Breast epithelium (tissue), 3 donors: ENCODE data around the gene ZHX3.

Experiments
- POLR2A ChIP-seq: fragments of 450-650 bp; IDR thresholded peaks from one replicate; pipeline ENCODE4 v1.6.1; 2016; ENCODE audit warnings: antibody characterized with exemption, mild to moderate bottlenecking, moderate library complexity
- POLR2AphosphoS5 ChIP-seq, 3 donors: sonication (generic); formaldehyde crosslinking; IDR thresholded peaks; one replicate each; pipeline ENCODE4 v1.6.1; 2017; ENCODE audit warnings: antibody characterized with exemption in 3 of 3
- TF ChIP-seq, protein P1 (sequence below), 3 donors: fragments of 450-650 bp; IDR thresholded peaks; one replicate each; pipeline ENCODE4 v1.5.1; 2016 to 2017; ENCODE audit warnings: antibody characterized with exemption in 3 of 3, mild to moderate bottlenecking in 3 of 3, moderate library complexity in 3 of 3

DNA sequence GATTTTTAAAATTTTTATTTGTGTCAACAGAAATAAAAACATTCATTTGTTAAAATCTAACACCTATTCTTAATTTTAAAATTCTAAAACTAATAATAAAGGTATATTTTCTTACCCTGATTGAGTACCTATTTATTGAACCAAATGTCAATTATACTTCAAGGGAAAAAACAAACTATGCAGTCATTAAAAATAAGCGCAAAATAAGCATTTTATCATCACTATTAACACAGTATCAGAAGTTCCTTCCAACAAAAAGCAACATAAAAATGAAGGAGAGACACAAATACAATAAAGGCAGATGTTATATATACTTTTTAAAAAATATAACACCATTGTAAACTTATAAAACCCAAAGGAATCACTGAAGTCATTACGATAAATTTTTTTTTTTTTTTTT lies 52.7 kb downstream of the ZHX3 start:
- TF ChIP-seq POLR2A: no peak
- TF ChIP-seq, protein P1, sequence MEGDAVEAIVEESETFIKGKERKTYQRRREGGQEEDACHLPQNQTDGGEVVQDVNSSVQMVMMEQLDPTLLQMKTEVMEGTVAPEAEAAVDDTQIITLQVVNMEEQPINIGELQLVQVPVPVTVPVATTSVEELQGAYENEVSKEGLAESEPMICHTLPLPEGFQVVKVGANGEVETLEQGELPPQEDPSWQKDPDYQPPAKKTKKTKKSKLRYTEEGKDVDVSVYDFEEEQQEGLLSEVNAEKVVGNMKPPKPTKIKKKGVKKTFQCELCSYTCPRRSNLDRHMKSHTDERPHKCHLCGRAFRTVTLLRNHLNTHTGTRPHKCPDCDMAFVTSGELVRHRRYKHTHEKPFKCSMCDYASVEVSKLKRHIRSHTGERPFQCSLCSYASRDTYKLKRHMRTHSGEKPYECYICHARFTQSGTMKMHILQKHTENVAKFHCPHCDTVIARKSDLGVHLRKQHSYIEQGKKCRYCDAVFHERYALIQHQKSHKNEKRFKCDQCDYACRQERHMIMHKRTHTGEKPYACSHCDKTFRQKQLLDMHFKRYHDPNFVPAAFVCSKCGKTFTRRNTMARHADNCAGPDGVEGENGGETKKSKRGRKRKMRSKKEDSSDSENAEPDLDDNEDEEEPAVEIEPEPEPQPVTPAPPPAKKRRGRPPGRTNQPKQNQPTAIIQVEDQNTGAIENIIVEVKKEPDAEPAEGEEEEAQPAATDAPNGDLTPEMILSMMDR (IDR thresholded peaks at IDR 0.05): no peak
- TF ChIP-seq POLR2AphosphoS5 (IDR thresholded peaks at IDR 0.05): no peak
